Ishikawa (cell line): Measurements from ENCODE around the gene KRTAP10-5.

Experiments used
- CREB1 ChIP-seq: IDR thresholded peaks from 2 replicates; pipeline ENCODE4 v1.6.1; 2012; ENCODE audit warnings: low read depth
- EP300 ChIP-seq: IDR thresholded peaks from 2 replicates; pipeline ENCODE4 v1.6.1; 2012; ENCODE audit warnings: borderline replicate concordance
- MAX ChIP-seq: IDR thresholded peaks from 2 replicates; pipeline ENCODE4 v1.6.1; 2012
- RAD21 ChIP-seq: IDR thresholded peaks from 2 replicates; pipeline ENCODE4 v1.6.1; 2012; ENCODE audit warnings: low read depth
- REST ChIP-seq: IDR thresholded peaks from 2 replicates; pipeline ENCODE4 v1.6.1; 2012; ENCODE audit warnings: low read depth, mild to moderate bottlenecking
- TAF1 ChIP-seq: IDR thresholded peaks from 2 replicates; pipeline ENCODE4 v1.6.1; 2012; ENCODE audit warnings: low read depth, mild to moderate bottlenecking
- TCF12 ChIP-seq: IDR thresholded peaks from 2 replicates; pipeline ENCODE4 v1.6.1; 2012; ENCODE audit warnings: low read depth
- TEAD4 ChIP-seq: IDR thresholded peaks from 2 replicates; pipeline ENCODE4 v1.6.1; 2012
- USF1 ChIP-seq: IDR thresholded peaks from 2 replicates; pipeline ENCODE4 v1.6.1; 2012
- YY1 ChIP-seq: IDR thresholded peaks from 2 replicates; pipeline ENCODE4 v1.6.1; 2012; ENCODE audit warnings: low read depth

- TF ChIP-seq REST (no peak), TAF1 (no peak), EP300 (no peak), USF1 (no peak), CREB1 (no peak), TEAD4 (no peak), MAX (no peak), RAD21 (no peak), TCF12 (no peak), YY1 (no peak)
These were observed 754 bp upstream of the KRTAP10-5 start for GRCh38 chr21:44581158-44581557.
